ENCODE results near the gene NFATC3.

GRCh38 chr16:68230956-68231355, 145.8 kb downstream of the NFATC3 start:
- no peak for TF ChIP-seq EZH2 (IDR thresholded peaks at IDR 0.05; ENCODE audit: borderline replicate concordance)
- TF ChIP-seq, protein P1, sequence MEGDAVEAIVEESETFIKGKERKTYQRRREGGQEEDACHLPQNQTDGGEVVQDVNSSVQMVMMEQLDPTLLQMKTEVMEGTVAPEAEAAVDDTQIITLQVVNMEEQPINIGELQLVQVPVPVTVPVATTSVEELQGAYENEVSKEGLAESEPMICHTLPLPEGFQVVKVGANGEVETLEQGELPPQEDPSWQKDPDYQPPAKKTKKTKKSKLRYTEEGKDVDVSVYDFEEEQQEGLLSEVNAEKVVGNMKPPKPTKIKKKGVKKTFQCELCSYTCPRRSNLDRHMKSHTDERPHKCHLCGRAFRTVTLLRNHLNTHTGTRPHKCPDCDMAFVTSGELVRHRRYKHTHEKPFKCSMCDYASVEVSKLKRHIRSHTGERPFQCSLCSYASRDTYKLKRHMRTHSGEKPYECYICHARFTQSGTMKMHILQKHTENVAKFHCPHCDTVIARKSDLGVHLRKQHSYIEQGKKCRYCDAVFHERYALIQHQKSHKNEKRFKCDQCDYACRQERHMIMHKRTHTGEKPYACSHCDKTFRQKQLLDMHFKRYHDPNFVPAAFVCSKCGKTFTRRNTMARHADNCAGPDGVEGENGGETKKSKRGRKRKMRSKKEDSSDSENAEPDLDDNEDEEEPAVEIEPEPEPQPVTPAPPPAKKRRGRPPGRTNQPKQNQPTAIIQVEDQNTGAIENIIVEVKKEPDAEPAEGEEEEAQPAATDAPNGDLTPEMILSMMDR (IDR thresholded peaks at IDR 0.05; ENCODE audit: poor library complexity), result no peak
- no peak for TF ChIP-seq EZH2phosphoT487 (IDR thresholded peaks at IDR 0.05; ENCODE audit: low read depth, severe bottlenecking, unreplicated experiment)
